SKM-1 (cell line): ENCODE measurements around the gene AMIGO1.
"Not testable (repeated sequence)": the region's sequence is repeated elsewhere in the genome, so short reads cannot be mapped to it uniquely, and the experiment has no call there.

Experiments
- DNase-seq: peaks from one replicate; lab custom pipeline; 2025; ENCODE audit not compliant: unreplicated experiment; lab: John Stamatoyannopoulos, UW

Gene AMIGO1

GRCh38 chr1:109485001-109485400 lies 24.5 kb downstream of the AMIGO1 start:
- no peak for DNase-seq

GRCh38 chr1:109484519-109484975 lies 25.0 kb downstream of the AMIGO1 start:
- no peak for DNase-seq

DNA sequence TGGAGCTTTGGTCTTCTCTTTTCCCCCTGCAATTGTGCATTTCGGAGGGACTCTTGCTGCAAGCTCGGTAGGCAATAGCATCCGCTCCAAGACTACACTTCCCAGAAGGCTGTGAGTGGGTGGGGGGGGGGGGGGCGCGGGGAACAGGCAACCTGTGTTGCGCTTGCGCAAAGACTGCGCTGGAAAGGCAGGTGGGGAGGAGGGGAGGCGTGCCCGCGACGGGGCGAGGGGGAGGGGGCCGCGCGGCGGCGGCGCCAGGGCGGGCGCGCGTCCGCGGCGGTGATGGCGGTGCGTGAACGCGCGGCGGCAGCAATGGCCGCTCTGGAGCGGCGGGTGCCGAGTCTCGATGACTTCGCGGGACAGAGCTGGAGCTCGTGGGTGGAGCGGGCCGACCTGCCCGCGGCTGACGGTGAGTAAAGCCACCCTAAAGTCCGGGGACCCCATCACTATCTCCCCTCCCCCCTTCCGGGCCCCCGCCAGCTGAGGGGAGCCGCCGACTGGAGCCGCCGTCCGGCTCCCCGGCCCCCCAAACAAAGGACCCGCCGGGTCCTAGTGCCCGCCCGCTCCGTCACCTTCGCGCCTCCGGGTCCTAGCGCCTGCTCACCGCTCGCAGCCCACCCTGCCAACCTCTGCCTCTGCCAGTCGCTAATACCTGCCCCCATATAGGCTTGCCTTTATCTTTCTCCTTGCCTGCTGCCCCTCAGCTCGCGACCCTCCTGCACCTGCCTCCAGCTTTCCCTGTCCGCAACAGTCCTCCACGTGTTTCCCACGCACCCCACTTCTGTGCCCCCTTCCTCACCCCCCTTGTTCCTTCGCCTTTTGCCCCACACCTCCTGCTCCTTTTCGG lies 25.6 kb downstream of the AMIGO1 start, which contains the start of gene ATXN7L2:
Gene ATXN7L2 (plus strand): TSS at position 234 of the 847 bp plus-strand sequence. CDS start 49 bp downstream, at position 283.
- DNase-seq: peak; percentile 77

DNA sequence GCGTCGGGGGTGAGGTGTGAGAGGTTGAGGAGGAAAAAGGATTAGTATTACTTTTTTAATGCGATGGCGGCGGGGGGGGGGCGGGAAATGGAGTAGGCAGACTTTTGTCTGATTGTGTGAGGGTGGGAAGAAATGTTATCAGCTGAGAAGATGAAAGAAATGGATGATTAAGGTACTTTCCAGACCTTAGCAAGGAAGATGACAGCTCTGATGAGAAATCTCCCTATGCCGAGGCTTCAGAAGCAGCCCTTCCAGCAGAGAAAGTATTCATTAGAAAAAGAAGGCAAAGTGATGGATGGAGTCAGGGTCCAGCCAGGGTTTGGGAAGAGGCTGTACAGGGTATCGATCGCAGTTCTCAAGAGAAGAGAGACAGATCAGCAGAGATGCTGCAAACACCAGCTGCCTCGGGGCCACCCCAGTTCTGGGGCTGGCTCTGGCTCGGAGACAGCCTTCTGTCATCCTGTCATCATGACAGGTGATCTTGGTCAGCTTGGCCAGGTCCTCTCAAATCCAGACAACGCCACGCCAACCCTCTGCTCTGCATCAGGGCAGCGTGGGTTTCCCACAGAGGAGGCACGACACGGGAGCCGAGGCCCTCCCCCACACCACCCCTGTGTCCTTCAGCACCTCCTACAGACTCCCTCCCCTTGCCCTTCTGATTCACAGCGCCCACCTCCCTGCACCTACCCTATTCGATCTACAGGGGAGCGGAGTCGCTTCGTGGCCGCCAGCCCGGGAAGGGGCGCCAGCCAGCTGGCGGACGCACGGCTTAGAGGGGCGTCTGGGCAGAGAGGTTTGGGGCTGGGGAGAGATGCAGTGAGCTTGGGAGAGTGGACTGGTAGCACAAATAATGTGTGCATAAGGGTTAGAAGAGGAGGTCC lies 26.5 kb downstream of the AMIGO1 start:
- no peak for DNase-seq

GRCh38 chr1:109482242-109482641 lies 27.3 kb downstream of the AMIGO1 start:
- DNase-seq: no peak

GRCh38 chr1:109481646-109482045 lies 27.9 kb downstream of the AMIGO1 start:
- DNase-seq: no peak

GRCh38 chr1:109479901-109480300 lies 29.6 kb downstream of the AMIGO1 start:
- no peak for DNase-seq

- no peak for DNase-seq
Observed at GRCh38 chr1:109479311-109479710, 30.2 kb downstream of the AMIGO1 start.

- DNase-seq: no peak
Observed at GRCh38 chr1:109478806-109479205, 30.7 kb downstream of the AMIGO1 start.

DNA sequence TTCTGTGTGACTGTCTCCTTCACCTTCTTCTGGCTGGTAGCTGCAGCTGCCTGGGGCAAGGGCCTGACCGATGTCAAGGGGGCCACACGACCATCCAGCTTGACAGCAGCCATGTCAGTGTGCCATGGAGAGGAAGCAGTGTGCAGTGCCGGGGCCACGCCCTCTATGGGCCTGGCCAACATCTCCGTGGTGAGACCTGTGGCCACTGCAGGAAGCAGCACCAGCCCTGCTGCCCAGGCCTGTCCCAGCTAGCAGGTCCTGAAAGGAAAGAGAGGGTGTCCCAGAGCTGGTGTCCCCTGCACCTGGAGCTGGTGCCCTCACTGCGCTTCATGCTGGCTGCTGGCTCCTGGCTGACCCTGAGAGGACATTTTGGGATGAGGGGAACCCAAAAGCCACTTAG lies 31.7 kb downstream of the AMIGO1 start:
- DNase-seq: no peak

DNA sequence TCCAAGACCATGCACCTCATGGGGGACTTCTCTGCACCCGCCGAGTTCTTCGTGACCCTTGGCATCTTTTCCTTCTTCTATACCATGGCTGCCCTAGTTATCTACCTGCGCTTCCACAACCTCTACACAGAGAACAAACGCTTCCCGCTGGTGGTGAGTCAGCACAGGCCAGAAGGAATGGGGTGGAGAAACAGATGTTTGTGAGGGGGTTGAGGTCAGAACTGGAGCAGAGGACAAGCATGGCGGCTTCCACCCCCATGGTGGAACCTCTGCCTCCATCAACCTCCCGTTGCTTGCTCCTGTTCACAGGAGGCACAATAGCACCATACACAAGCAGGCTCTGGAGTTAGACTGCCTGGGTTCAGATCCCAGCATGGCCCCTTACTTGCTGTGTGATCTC lies 32.7 kb downstream of the AMIGO1 start:
- no peak for DNase-seq

DNA sequence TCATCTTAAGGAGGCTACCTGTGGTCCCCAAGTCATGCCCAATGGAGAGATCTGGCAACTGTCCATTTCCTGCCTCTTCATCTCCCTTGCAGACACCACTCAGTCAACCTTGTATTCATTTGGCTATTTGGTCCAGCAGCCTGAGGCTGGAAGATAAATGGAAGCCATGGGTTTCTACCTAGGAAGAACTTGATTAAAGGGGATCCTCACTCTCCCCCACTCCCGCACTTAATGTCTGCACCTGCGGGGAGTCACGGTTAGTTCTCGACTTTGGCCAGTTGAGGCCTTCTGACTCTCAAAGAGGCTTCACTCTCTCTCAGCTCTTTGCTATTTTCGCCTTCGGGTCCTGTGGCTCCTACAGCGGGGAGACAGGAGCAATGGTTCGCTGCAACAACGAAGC lies 34.3 kb downstream of the AMIGO1 start:
- DNase-seq: no peak

- no peak for DNase-seq
Observed at GRCh38 chr1:109474697-109475096, 34.8 kb downstream of the AMIGO1 start.

DNA sequence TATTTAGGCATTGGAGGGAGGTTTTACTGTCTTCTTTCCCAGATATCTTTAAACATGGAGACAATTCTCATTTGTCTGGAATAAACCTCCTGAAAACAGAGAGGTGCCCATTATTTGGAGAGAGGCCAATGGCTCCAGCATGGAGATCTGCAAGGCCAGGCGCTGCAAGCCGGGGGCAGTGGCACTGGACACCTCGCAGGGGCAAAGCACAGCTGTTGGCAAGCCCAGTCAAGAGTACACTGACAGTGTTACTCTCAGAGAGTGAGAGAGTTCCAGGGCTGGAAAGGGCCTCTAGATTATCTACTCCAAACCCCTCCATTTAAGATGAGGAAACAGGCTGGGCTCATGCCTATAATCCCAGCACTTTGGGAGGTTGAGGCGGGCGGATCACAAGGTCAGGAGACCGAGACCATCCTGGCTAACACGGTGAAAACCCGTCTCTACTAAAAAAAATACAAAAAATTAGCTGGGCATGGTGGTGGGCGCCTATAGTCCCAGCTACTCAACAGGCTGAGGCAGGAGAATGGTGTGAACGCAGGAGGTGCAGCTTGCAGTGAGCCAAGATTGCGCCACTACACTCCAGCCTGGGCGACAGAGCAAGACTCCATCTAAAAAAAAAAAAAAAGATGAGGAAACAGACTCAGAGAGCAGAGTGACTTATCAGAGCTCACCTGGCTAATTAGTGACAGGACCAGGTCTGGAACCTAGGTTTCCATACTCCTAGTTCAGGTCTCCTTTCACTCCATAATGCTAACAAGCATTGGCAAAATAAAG lies 36.1 kb downstream of the AMIGO1 start:
- not testable (repeated sequence) for DNase-seq

- no peak for DNase-seq
Observed at GRCh38 chr1:109472779-109473178, 36.7 kb downstream of the AMIGO1 start.

DNA sequence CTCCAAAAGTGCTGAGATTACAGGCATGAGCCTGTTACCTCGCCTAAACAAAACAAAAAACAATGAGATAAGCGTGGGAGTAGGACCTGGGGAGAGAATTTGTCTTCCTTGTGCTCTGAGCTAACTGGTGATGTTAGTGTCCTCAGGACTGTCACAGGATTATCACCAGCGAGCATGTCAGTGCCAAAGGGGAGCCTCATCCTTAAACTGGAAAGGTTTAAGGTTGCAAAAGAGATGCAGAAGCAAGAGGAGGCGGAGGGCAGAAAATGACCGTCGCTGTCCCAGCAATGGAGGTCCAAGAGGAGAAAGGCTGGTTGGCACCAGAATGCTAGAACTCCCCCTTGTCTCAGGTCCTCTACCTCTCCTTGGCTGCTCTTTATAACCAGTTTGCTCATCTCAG lies 39.3 kb downstream of the AMIGO1 start:
- DNase-seq: no peak

GRCh38 chr1:109468903-109469302 lies 40.6 kb downstream of the AMIGO1 start:
- no peak for DNase-seq

DNA sequence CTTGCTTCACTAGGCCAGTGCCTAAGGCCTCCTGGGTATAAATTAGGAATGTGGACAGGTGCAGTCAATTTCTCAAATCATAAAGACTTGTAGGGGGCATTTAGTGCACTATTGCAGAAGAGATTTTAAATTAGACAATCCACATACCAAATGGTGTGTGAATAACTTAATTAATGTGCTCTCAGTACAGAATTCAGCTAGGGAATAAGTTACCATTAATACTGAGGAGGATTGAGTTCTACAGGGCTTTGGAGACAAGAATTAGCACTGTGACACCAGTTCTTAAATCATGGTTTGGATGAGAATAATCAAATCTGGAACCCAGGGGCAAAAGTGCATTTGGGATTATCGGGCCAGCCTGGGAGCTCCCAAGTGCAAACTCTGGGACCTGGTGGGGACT lies 41.5 kb downstream of the AMIGO1 start:
- no peak for DNase-seq

DNA sequence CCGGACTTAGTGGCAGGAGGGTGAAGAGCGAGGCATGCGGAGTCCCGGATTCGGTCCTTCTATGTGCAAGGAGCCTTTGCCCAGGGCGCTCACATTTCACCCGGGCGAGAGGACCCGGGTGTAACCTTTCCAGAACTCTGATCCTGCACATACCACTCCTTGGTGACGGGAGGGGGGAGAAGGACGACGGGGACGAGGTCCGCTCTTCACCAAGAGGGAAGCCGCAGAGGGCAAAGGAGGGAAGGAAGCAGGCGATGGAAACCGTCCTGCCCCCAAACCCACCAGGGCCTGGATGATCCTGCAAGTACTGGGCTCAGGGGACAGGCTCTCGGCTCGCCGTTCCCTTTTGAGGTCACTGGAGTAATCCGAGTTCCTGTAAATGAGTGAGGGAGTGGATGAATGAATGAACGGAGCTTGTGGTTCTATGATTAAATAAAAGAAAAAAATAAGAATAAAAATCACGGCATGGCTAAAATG lies 42.2 kb downstream of the AMIGO1 start:
- no peak for DNase-seq

- no peak for DNase-seq
Observed at GRCh38 chr1:109466452-109467300, 42.9 kb downstream of the AMIGO1 start, which contains the start of gene SYPL2. SYPL2 (plus strand) TSS chr1:109466546; CDS start chr1:109466844, 298 bp downstream.
